ENCODE data around the gene GLRA1. TPM values are rescaled to one million over a fixed set of nuclear protein-coding genes. Genes with fewer than 3 reads are reported as not detected.

GLRA1 gene
- total and polyA plus RNA-seq, 2 of the 4 experiments (the other 2 are of a cell fraction) = not detected

GRCh38 chr5:151880324-151880723 is 44.3 kb downstream of the GLRA1 start:
- H3K27me3 ChIP-seq (ENCODE audit: control insufficient read depth, insufficient read depth, low read length) = no peaks in the 10 kb centered on the region
- no peak overlapping the region for H4K8ac ChIP-seq (ENCODE audit: low read depth in 2 of 2, low read length in 2 of 2)
- H3K4me3 ChIP-seq (ENCODE audit: insufficient read depth, low read depth, low read length) = no peak overlapping the region
- no peak overlapping the region for H3K56ac ChIP-seq (ENCODE audit: extremely low read depth, insufficient read depth, low read length)
- H3K9me1 ChIP-seq (ENCODE audit: insufficient read depth, low read length) = no peaks in the 10 kb centered on the region
- no peak overlapping the region for H3K4me2 ChIP-seq (ENCODE audit: low read depth, low read length)
- no peak for ATAC-seq (ENCODE audit: low read depth)
- no peak overlapping the region for H2BK15ac ChIP-seq (ENCODE audit: low read depth, low read length)
- no peaks in the 10 kb centered on the region for H3K36me3 ChIP-seq (ENCODE audit: control insufficient read depth, insufficient read depth, low read length)
- H3K79me1 ChIP-seq (ENCODE audit: low read depth in 1 of 2, low read length in 2 of 2) = no peaks in the 10 kb centered on the region
- no peak overlapping the region for H4K91ac ChIP-seq (ENCODE audit: insufficient read depth, low read depth, low read length)
- intact Hi-C loops (cut with micrococcal nuclease) (no loop called here), dilution Hi-C loops (cut with HindIII; ENCODE audit: low sequenced_read_pairs, unreplicated experiment) (no loop called here), in situ Hi-C loops (cut with MboI; ENCODE audit: low sequenced_read_pairs) (no loop called here)
- H4K5ac ChIP-seq (ENCODE audit: low read depth, low read length) = no peak overlapping the region
- ChIA-PET POLR2A (ENCODE audit: unreplicated experiment) (no interaction called here), CTCF (no interaction called here)
- H3K9me3 ChIP-seq (ENCODE audit: control insufficient read depth, insufficient read depth, low read length) = no peaks in the 10 kb centered on the region
- TF ChIP-seq RCOR1 (IDR thresholded peaks at IDR 0.05; ENCODE audit: insufficient replicate concordance, low read length) (no peak), ELK1 (IDR thresholded peaks at IDR 0.05; ENCODE audit: borderline replicate concordance, low read depth, low read length) (no peak), POLR2A (IDR thresholded peaks at IDR 0.05; ENCODE audit: low read depth, low read length) (no peak), MAZ (IDR thresholded peaks at IDR 0.05; ENCODE audit: borderline replicate concordance, low read depth, low read length) (no peak), RFX5 (IDR thresholded peaks at IDR 0.05; ENCODE audit: low read depth, low read length) (no peak), USF2 (IDR thresholded peaks at IDR 0.05; ENCODE audit: low read depth, low read length) (no peak), MAFK (IDR thresholded peaks at IDR 0.05; ENCODE audit: low read depth, low read length) (no peak), FOS (IDR thresholded peaks at IDR 0.05; ENCODE audit: low read depth, low read length) (no peak), SMC3 (IDR thresholded peaks at IDR 0.05; ENCODE audit: low read depth, low read length) (no peak), CEBPB (IDR thresholded peaks at IDR 0.05; ENCODE audit: low read depth, low read length) (no peak), RAD21 (IDR thresholded peaks at IDR 0.05; ENCODE audit: low read length) (no peak), CTCF (conservative IDR thresholded peaks at IDR 0.05; ENCODE audit: low read depth, low read length) (no peak), BHLHE40 (IDR thresholded peaks at IDR 0.05; ENCODE audit: low read depth, low read length) (no peak), MXI1 (IDR thresholded peaks at IDR 0.05; ENCODE audit: borderline replicate concordance, low read depth, low read length) (no peak), NFE2L2 (IDR thresholded peaks at IDR 0.05; ENCODE audit: low read depth, low read length) (no peak), CHD1 (IDR thresholded peaks at IDR 0.05; ENCODE audit: low read depth, low read length) (no peak)
- no peak overlapping the region for H3K14ac ChIP-seq (replicated peaks; ENCODE audit: low read depth, low read length)
- no peak overlapping the region for H2AFZ ChIP-seq (replicated peaks; ENCODE audit: low read length, poor library complexity)
- H2BK5ac ChIP-seq (ENCODE audit: low read depth, low read length, poor library complexity, severe bottlenecking) = no peak overlapping the region
- H2BK20ac ChIP-seq (ENCODE audit: low read depth, low read length) = no peak overlapping the region
- H2BK120ac ChIP-seq (ENCODE audit: low read depth, low read length) = no peak overlapping the region
- no peak overlapping the region for H3K18ac ChIP-seq (ENCODE audit: low read depth, low read length)
- no peak overlapping the region for H2AK5ac ChIP-seq (ENCODE audit: low read depth, low read length)
- no peak for DNase-seq
- no peak overlapping the region for H3K4ac ChIP-seq (ENCODE audit: low read depth, low read length)
- H3K27ac ChIP-seq (ENCODE audit: insufficient read depth, low read length) = no peak overlapping the region
- H3K9ac ChIP-seq (ENCODE audit: low read depth, low read length) = no peak overlapping the region
- no peaks in the 10 kb centered on the region for H4K20me1 ChIP-seq (ENCODE audit: insufficient read depth, low read length)
- no TSS peak for BruUV-seq (replicated peaks)
- H3K23ac ChIP-seq (ENCODE audit: low read depth, low read length) = no peak overlapping the region
- no peaks in the 10 kb centered on the region for H3K4me1 ChIP-seq (ENCODE audit: control insufficient read depth, insufficient read depth, low read length)
- no peak overlapping the region for H2AK9ac ChIP-seq (replicated peaks; ENCODE audit: low read depth, low read length, poor library complexity)
